GM23338 (cell line): ENCODE measurements around the gene SCCPDH. TPM values are rescaled to one million over a fixed set of nuclear protein-coding genes. Genes with fewer than 3 reads are reported as not detected.

ENCODE experiments used
- ATAC-seq: fragments of 200-7000 bp; cut with Tn5 transposase; 3 replicates; pipeline ENCODE4 v1.9.1; 2020
- DNase-seq: peaks from one replicate; pipeline ENCODE4 v3.0.0-alpha.2; 2015; ENCODE audit warnings: low spot score
- H2AFZ ChIP-seq: fragments of 200-600 bp; sonication (generic); 2 replicates; pipeline ENCODE4 v1.8.0; 2016; ENCODE audit warnings: antibody characterized with exemption, mild to moderate bottlenecking, moderate library complexity
- H3F3A ChIP-seq: fragments of 200-600 bp; sonication (generic); replicated peaks from 2 replicates; pipeline ENCODE4 v1.8.0; 2017; ENCODE audit warnings: antibody characterized with exemption, mixed run types, low read depth
- H3K27ac ChIP-seq: fragments of 200-600 bp; sonication (generic); 2 replicates; pipeline ENCODE4 v1.6.1; 2016; ENCODE audit warnings: low read depth
- H3K27me3 ChIP-seq: fragments of 200-600 bp; sonication (generic); 2 replicates; pipeline ENCODE4 v1.8.0; 2016; ENCODE audit warnings: mild to moderate bottlenecking, mixed run types, moderate library complexity; ENCODE audit not compliant: insufficient read depth
- H3K36me3 ChIP-seq: fragments of 200-600 bp; sonication (generic); 2 replicates; pipeline ENCODE4 v1.8.0; 2016; ENCODE audit warnings: mild to moderate bottlenecking; ENCODE audit not compliant: insufficient read depth
- H3K4me1 ChIP-seq: fragments of 200-600 bp; sonication (generic); 2 replicates; pipeline ENCODE4 v1.8.0; 2016; ENCODE audit warnings: mild to moderate bottlenecking, moderate library complexity; ENCODE audit not compliant: insufficient read depth
- H3K4me2 ChIP-seq: fragments of 200-600 bp; sonication (generic); 2 replicates; pipeline ENCODE4 v1.7.1; 2017; ENCODE audit warnings: mixed run types
- H3K4me3 ChIP-seq: fragments of 200-600 bp; sonication (generic); 2 replicates; pipeline ENCODE4 v1.6.1; 2016; ENCODE audit warnings: mixed run types
- H3K79me2 ChIP-seq: fragments of 200-600 bp; sonication (generic); replicated peaks from 2 replicates; pipeline ENCODE4 v1.8.0; 2017; ENCODE audit warnings: mild to moderate bottlenecking; ENCODE audit not compliant: insufficient read depth
- H3K9me2 ChIP-seq: fragments of 200-600 bp; sonication (generic); 2 replicates; pipeline ENCODE4 v1.8.0; 2017; ENCODE audit not compliant: insufficient read depth
- H4K20me1 ChIP-seq: fragments of 200-600 bp; sonication (generic); replicated peaks from 2 replicates; pipeline ENCODE4 v1.8.0; 2017; ENCODE audit warnings: mild to moderate bottlenecking; ENCODE audit not compliant: insufficient read depth
- H3K27ac Mint-ChIP-seq: 2 replicates; pipeline ENCODE4 v1.8.0; 2020; ENCODE audit warnings: inconsistent platforms, mild to moderate bottlenecking, moderate library complexity, mixed read lengths
- H3K27me3 Mint-ChIP-seq: 3 replicates; pipeline ENCODE4 v1.8.0; 2022; ENCODE audit warnings: low read depth, mild to moderate bottlenecking, moderate library complexity, mixed read lengths, inconsistent platforms; ENCODE audit not compliant: insufficient read depth, poor library complexity
- H3K36me3 Mint-ChIP-seq: 3 replicates; pipeline ENCODE4 v1.8.0; 2021; ENCODE audit warnings: low read depth, mild to moderate bottlenecking, inconsistent platforms, moderate library complexity, mixed read lengths
- H3K4me1 Mint-ChIP-seq: 3 replicates; pipeline ENCODE4 v1.8.0; 2020; ENCODE audit warnings: mild to moderate bottlenecking, inconsistent platforms, mixed read lengths
- H3K4me3 Mint-ChIP-seq: 3 replicates; pipeline ENCODE4 v1.8.0; 2021; ENCODE audit warnings: moderate library complexity, mild to moderate bottlenecking, inconsistent platforms, mixed read lengths
- H3K9me3 Mint-ChIP-seq: 3 replicates; pipeline ENCODE4 v1.8.0; 2020; ENCODE audit warnings: moderate library complexity, mild to moderate bottlenecking, inconsistent platforms, mixed read lengths
- CREB1 ChIP-seq: fragments of 250-450 bp; sonication (Bioruptor Pico); IDR thresholded peaks from 2 replicates; pipeline ENCODE4 v1.5.0; 2020; ENCODE audit warnings: low read depth, mild to moderate bottlenecking, moderate library complexity
- JUNB ChIP-seq: IDR thresholded peaks from one replicate; pipeline ENCODE4 v1.6.1; 2016; ENCODE audit warnings: antibody characterized with exemption; ENCODE audit not compliant: unreplicated experiment
- NANOG ChIP-seq: IDR thresholded peaks from 2 replicates; pipeline ENCODE4 v1.6.1; 2016; ENCODE audit warnings: antibody characterized with exemption, borderline replicate concordance
- ZNF114 ChIP-seq: fragments of 250-450 bp; sonication (Bioruptor Pico); IDR thresholded peaks from 2 replicates; pipeline ENCODE4 v1.5.0; 2020; ENCODE audit warnings: mild to moderate bottlenecking, moderate library complexity
- ZNF331 ChIP-seq: fragments of 250-450 bp; sonication (Bioruptor Pico); IDR thresholded peaks from 2 replicates; pipeline ENCODE4 v1.5.0; 2020; ENCODE audit warnings: low read depth, mild to moderate bottlenecking, moderate library complexity
- polyA plus RNA-seq: library from polyadenylated mRNA; unstranded; fragments of >200 nt; fragmentation: Nextera tagmentation; extraction: Ambion mirVana; gene quantifications from 2 replicates; pipeline ENCODE4 v1.2.1, GENCODE V29; 2016
- total RNA-seq: library from RNA; depleted of rRNA; stranded (reverse); fragments of >200 nt; shearing (Covaris generic); gene quantifications from 2 replicates; pipeline ENCODE4 v1.2.3, GENCODE V29; 2014
- TF ChIP-seq, protein P1 (sequence below): IDR thresholded peaks from one replicate; pipeline ENCODE4 v1.6.1; 2018; ENCODE audit warnings: antibody characterized with exemption; ENCODE audit not compliant: unreplicated experiment
- TF ChIP-seq, protein P2 (sequence below), 2 experiments: fragments of 200-600 bp in 1 of 2; sonication (generic) in 1 of 2; conservative IDR thresholded peaks; 2 replicates each; pipeline versions ENCODE4 v1.5.1 to v1.6.1; 2016 to 2017; ENCODE audit warnings: antibody characterized with exemption in 2 of 2, low read depth in 2 of 2, mild to moderate bottlenecking in 2 of 2, moderate library complexity in 1 of 2

SCCPDH gene
- total and polyA plus RNA-seq, 2 experiments from 2014 or later = 14.4 to 18.8 TPM

DNA sequence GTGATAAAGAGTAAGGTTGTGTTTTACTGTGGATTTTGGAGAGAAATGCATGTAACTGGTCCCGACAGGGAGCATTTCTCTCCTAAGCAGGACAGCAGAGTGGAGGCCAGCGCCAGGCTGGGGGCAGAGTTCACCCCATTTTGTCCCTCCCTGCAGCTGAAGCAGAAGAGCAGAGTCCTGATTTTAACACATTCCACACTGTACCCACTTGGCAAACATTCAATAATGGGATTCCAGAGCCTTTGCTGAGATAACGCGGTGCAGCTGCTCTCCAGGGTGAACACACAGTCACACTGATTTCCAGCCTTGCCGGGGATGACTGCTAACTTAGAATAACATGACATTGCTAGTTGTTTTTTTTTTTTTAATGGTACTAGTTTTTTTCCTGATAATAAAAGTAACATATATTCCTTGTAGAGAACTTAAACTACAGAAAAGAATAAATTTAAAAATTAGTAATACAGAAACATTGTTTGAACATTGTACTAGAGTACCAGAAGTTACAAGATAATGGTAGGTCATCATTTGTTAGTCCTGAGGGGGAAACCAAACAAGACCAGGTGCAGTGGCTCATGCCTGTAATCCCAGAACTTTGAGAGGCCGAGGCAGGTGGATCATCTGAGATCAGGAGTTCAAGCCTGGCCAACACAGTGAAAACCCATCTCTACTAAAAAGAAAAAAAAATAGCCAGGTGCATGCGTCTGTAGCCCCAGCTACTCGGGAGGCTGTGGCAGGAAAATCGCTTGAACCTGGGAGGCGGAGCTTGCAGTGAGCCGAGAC is 77.2 kb downstream of the SCCPDH start:
- H3K27ac ChIP-seq = no peak overlapping the region
- Mint-ChIP-seq H3K4me1 (peaks cover 8% of the 10 kb centered on the region; the same call in 2 of the 3 replicates), H3K36me3 (no peaks in the 10 kb centered on the region), H3K27me3 (peaks cover 9% of the 10 kb centered on the region), H3K27ac (no peak overlapping the region), H3K9me3 (no peaks in the 10 kb centered on the region), H3K4me3 (no peak overlapping the region)
- DNase-seq (no peak), ATAC-seq (no peak)
- no peak for TF ChIP-seq NANOG
- TF ChIP-seq JUNB = no peak
- no peak for TF ChIP-seq ZNF114 (CRISPR knock-in tag)
- TF ChIP-seq, protein P1, sequence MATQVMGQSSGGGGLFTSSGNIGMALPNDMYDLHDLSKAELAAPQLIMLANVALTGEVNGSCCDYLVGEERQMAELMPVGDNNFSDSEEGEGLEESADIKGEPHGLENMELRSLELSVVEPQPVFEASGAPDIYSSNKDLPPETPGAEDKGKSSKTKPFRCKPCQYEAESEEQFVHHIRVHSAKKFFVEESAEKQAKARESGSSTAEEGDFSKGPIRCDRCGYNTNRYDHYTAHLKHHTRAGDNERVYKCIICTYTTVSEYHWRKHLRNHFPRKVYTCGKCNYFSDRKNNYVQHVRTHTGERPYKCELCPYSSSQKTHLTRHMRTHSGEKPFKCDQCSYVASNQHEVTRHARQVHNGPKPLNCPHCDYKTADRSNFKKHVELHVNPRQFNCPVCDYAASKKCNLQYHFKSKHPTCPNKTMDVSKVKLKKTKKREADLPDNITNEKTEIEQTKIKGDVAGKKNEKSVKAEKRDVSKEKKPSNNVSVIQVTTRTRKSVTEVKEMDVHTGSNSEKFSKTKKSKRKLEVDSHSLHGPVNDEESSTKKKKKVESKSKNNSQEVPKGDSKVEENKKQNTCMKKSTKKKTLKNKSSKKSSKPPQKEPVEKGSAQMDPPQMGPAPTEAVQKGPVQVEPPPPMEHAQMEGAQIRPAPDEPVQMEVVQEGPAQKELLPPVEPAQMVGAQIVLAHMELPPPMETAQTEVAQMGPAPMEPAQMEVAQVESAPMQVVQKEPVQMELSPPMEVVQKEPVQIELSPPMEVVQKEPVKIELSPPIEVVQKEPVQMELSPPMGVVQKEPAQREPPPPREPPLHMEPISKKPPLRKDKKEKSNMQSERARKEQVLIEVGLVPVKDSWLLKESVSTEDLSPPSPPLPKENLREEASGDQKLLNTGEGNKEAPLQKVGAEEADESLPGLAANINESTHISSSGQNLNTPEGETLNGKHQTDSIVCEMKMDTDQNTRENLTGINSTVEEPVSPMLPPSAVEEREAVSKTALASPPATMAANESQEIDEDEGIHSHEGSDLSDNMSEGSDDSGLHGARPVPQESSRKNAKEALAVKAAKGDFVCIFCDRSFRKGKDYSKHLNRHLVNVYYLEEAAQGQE = no peak
- TF ChIP-seq CREB1 (CRISPR knock-in tag) = no peak
- no peaks in the 10 kb centered on the region for H3K27me3 ChIP-seq
- no peaks in the 10 kb centered on the region for H3K4me1 ChIP-seq
- H4K20me1 ChIP-seq = no peaks in the 10 kb centered on the region
- no peak overlapping the region for H3K4me2 ChIP-seq
- H3K79me2 ChIP-seq = no peaks in the 10 kb centered on the region
- no peaks in the 10 kb centered on the region for H3K36me3 ChIP-seq
- no peak overlapping the region for H3K4me3 ChIP-seq
- H3F3A ChIP-seq = no peaks in the 10 kb centered on the region
- H2AFZ ChIP-seq = no peak overlapping the region
- no peaks in the 10 kb centered on the region for H3K9me2 ChIP-seq

DNA sequence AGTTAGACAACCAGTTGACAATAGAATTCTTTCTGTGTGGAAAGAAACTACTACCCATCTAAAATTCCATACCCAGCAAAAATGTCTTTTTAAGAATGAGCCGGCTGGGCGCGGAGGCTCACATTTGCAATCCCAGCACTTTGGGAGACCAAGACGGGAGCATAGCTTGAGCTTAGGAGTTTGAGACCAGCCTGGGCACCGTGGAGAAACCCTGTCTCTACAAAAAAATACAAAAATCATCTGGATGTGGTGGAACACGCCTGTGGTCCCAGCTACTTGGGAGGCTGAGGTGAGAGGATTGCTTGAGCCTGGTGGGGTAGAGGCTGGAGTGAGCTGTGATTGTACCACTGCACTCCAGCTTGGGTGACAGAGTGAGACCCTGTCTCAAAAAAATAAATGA is 79.2 kb downstream of the SCCPDH start:
- H2AFZ ChIP-seq = no peak overlapping the region
- H3K4me2 ChIP-seq = no peak overlapping the region
- Mint-ChIP-seq H3K4me3 (no peak overlapping the region), H3K36me3 (no peaks in the 10 kb centered on the region), H3K4me1 (peaks cover 13% of the 10 kb centered on the region), H3K9me3 (no peaks in the 10 kb centered on the region), H3K27me3 (peaks cover 7% of the 10 kb centered on the region), H3K27ac (no peak overlapping the region)
- no peaks in the 10 kb centered on the region for H3K36me3 ChIP-seq
- H3K27me3 ChIP-seq = no peaks in the 10 kb centered on the region
- DNase-seq (no peak), ATAC-seq (no peak)
- no peak overlapping the region for H3K27ac ChIP-seq
- no peaks in the 10 kb centered on the region for H3K79me2 ChIP-seq
- H3K4me3 ChIP-seq = no peak overlapping the region
- H4K20me1 ChIP-seq = no peaks in the 10 kb centered on the region
- H3F3A ChIP-seq = no peaks in the 10 kb centered on the region
- H3K4me1 ChIP-seq = no peaks in the 10 kb centered on the region
- H3K9me2 ChIP-seq = no peaks in the 10 kb centered on the region
- TF ChIP-seq, protein P1 = no peak
- TF ChIP-seq, protein P2, sequence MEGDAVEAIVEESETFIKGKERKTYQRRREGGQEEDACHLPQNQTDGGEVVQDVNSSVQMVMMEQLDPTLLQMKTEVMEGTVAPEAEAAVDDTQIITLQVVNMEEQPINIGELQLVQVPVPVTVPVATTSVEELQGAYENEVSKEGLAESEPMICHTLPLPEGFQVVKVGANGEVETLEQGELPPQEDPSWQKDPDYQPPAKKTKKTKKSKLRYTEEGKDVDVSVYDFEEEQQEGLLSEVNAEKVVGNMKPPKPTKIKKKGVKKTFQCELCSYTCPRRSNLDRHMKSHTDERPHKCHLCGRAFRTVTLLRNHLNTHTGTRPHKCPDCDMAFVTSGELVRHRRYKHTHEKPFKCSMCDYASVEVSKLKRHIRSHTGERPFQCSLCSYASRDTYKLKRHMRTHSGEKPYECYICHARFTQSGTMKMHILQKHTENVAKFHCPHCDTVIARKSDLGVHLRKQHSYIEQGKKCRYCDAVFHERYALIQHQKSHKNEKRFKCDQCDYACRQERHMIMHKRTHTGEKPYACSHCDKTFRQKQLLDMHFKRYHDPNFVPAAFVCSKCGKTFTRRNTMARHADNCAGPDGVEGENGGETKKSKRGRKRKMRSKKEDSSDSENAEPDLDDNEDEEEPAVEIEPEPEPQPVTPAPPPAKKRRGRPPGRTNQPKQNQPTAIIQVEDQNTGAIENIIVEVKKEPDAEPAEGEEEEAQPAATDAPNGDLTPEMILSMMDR (conservative IDR thresholded peaks at IDR 0.05; ENCODE audit: low read depth in 2 of 2) = no peak
- TF ChIP-seq ZNF331 (no peak), JUNB (no peak)
